H1 (cell line): Measurements from ENCODE around the gene RILPL2. TPM values are rescaled to one million over a fixed set of nuclear protein-coding genes. Genes with fewer than 3 reads are reported as not detected.

Experiments
- CTCF ChIA-PET: fragments of 300-600 bp; sonication (Branson Sonifier 250); formaldehyde crosslinking; loops from one replicate; lab custom pipeline; 2021; ENCODE audit not compliant: partially characterized antibody; lab: Charles Lee
- POLR2A ChIA-PET: fragments of 300-600 bp; sonication (Branson Sonifier 250); formaldehyde crosslinking; loops from one replicate; lab custom pipeline; 2021; ENCODE audit warnings: inconsistent platforms; ENCODE audit not compliant: partially characterized antibody; lab: Charles Lee
- DNase-seq, 2 experiments: peaks; one replicate each; pipeline versions ENCODE4 v3.0.0 to v3.0.0-alpha.2; 2010 to 2022; ENCODE audit warnings: low spot score in 2 of 2, low read depth in 1 of 2, mixed read lengths in 1 of 2
- FAIRE-seq: peaks from 2 replicates; lab custom pipeline; 2011; peaks lifted over from hg19 to GRCh38; lab: Jason Lieb, UNC
- H2AFZ ChIP-seq: 2 replicates; pipeline ENCODE4 v1.8.1; 2012; ENCODE audit warnings: low read length, inconsistent platforms
- H2AK5ac ChIP-seq: 2 replicates; pipeline ENCODE4 v1.6.1; 2013; ENCODE audit warnings: low read depth, low read length
- H2BK120ac ChIP-seq: replicated peaks from 2 replicates; pipeline ENCODE3; 2013; ENCODE audit warnings: low read depth, low read length, inconsistent platforms
- H2BK12ac ChIP-seq: 2 replicates; pipeline ENCODE4 v1.6.1; 2013; ENCODE audit warnings: low read depth, low read length
- H2BK15ac ChIP-seq: 2 replicates; pipeline ENCODE4 v1.6.1; 2013; ENCODE audit warnings: low read length
- H2BK20ac ChIP-seq: 2 replicates; pipeline ENCODE4 v1.6.1; 2013; ENCODE audit warnings: low read length
- H2BK5ac ChIP-seq: 2 replicates; pipeline ENCODE4 v1.6.1; 2013; ENCODE audit warnings: low read depth, low read length
- H3K14ac ChIP-seq: 2 replicates; pipeline ENCODE4 v1.6.1; 2013; ENCODE audit warnings: inconsistent platforms; ENCODE audit not compliant: insufficient read length
- H3K18ac ChIP-seq: 2 replicates; pipeline ENCODE4 v1.6.1; 2013; ENCODE audit warnings: low read length; ENCODE audit errors: extremely low read depth
- H3K23ac ChIP-seq: 2 replicates; pipeline ENCODE4 v1.6.1; 2013; ENCODE audit warnings: inconsistent platforms; ENCODE audit not compliant: insufficient read length
- H3K23me2 ChIP-seq: 2 replicates; pipeline ENCODE4 v1.6.1; 2013; ENCODE audit warnings: low read depth, low read length
- H3K27ac ChIP-seq: 2 replicates; pipeline ENCODE4 v1.6.1; 2011; ENCODE audit warnings: low read depth, low read length, inconsistent platforms
- H3K27me3 ChIP-seq, 4 experiments: replicated peaks in 1 of 4; 1 replicate in 1 of 4; 2 replicates in 3 of 4; pipeline versions ENCODE4 v1.6.1 to v1.8.1; 2011 to 2013; ENCODE audit warnings: low read length in 3 of 4, mild to moderate bottlenecking in 3 of 4, inconsistent platforms in 2 of 4, mixed read lengths in 2 of 4, moderate library complexity in 1 of 4; ENCODE audit not compliant: control insufficient read depth in 3 of 4, insufficient read depth in 3 of 4; ENCODE audit errors: extremely low read depth in 1 of 4
- H3K36me3 ChIP-seq, 4 experiments: 2 replicates each; pipeline versions ENCODE4 v1.6.1 to v1.8.1; 2011 to 2013; ENCODE audit warnings: mild to moderate bottlenecking in 4 of 4, low read length in 3 of 4, moderate library complexity in 2 of 4, control low read depth in 1 of 4, inconsistent platforms in 1 of 4; ENCODE audit not compliant: insufficient read depth in 4 of 4, control insufficient read depth in 2 of 4
- H3K4ac ChIP-seq: replicated peaks from 2 replicates; pipeline ENCODE3; 2013; ENCODE audit warnings: low read length, low read depth, mixed read lengths, inconsistent platforms; ENCODE audit not compliant: insufficient read length
- H3K4me1 ChIP-seq, 4 experiments: replicated peaks in 1 of 4; 1 replicate in 1 of 4; 2 replicates in 3 of 4; pipeline versions ENCODE4 v1.6.1 to v1.8.1; 2011 to 2013; ENCODE audit warnings: low read length in 3 of 4, inconsistent platforms in 2 of 4, mixed read lengths in 1 of 4; ENCODE audit not compliant: insufficient read depth in 4 of 4, control insufficient read depth in 3 of 4
- H3K4me2 ChIP-seq, 2 experiments: 2 replicates each; pipeline versions ENCODE4 v1.6.1 to v1.8.1; 2011 to 2013; ENCODE audit warnings: low read depth in 2 of 2, low read length in 2 of 2, control low read depth in 1 of 2, inconsistent platforms in 1 of 2, mild to moderate bottlenecking in 1 of 2; ENCODE audit not compliant: insufficient read depth in 1 of 2
- H3K4me3 ChIP-seq, 4 experiments: fragments of 200-600, 300-600 bp in 1 of 4; sonication (generic), shearing (Covaris generic), sonication (Bioruptor Twin) in 1 of 4; 2 replicates each; pipeline versions ENCODE4 v1.5.1 to v1.8.1; 2011 to 2016; ENCODE audit warnings: low read length in 4 of 4, low read depth in 3 of 4, control low read depth in 2 of 4, inconsistent platforms in 2 of 4, mild to moderate bottlenecking in 2 of 4, mixed read lengths in 1 of 4, moderate library complexity in 1 of 4; ENCODE audit not compliant: insufficient read depth in 2 of 4; ENCODE audit errors: extremely low read depth in 1 of 4
- H3K56ac ChIP-seq: replicated peaks from 2 replicates; pipeline ENCODE3; 2013; ENCODE audit warnings: low read depth, mild to moderate bottlenecking, mixed read lengths, low read length, inconsistent platforms; ENCODE audit not compliant: insufficient read length
- H3K79me1 ChIP-seq: 2 replicates; pipeline ENCODE4 v1.6.1; 2013; ENCODE audit warnings: low read depth, low read length, control low read depth
- H3K79me2 ChIP-seq, 2 experiments: 2 replicates each; pipeline versions ENCODE4 v1.6.1 to v1.8.1; 2012 to 2013; ENCODE audit warnings: low read length in 2 of 2, mild to moderate bottlenecking in 2 of 2, inconsistent platforms in 1 of 2; ENCODE audit not compliant: insufficient read depth in 2 of 2, control insufficient read depth in 1 of 2
- H3K9ac ChIP-seq, 4 experiments: replicated peaks in 1 of 4; 1 replicate in 1 of 4; 2 replicates in 3 of 4; pipeline versions ENCODE4 v1.6.1 to v1.8.1; 2011 to 2013; ENCODE audit warnings: low read depth in 3 of 4, low read length in 3 of 4, control low read depth in 2 of 4, mild to moderate bottlenecking in 2 of 4, moderate library complexity in 2 of 4, inconsistent platforms in 1 of 4; ENCODE audit errors: extremely low read depth in 1 of 4
- H3K9me3 ChIP-seq, 2 experiments: 2 replicates each; pipeline versions ENCODE4 v1.6.1 to v1.8.1; 2012 to 2013; ENCODE audit warnings: mild to moderate bottlenecking in 2 of 2, moderate library complexity in 2 of 2, control low read depth in 1 of 2, inconsistent platforms in 1 of 2, low read depth in 1 of 2, low read length in 1 of 2, mixed read lengths in 1 of 2; ENCODE audit not compliant: insufficient read depth in 2 of 2
- H4K20me1 ChIP-seq, 2 experiments: replicated peaks in 1 of 2; 2 replicates each; pipeline versions ENCODE3 to v1.8.1; 2011 to 2013; ENCODE audit warnings: inconsistent platforms in 2 of 2, low read length in 2 of 2, mild to moderate bottlenecking in 1 of 2; ENCODE audit not compliant: insufficient read depth in 2 of 2, control insufficient read depth in 1 of 2
- H4K5ac ChIP-seq: 2 replicates; pipeline ENCODE4 v1.6.1; 2013; ENCODE audit warnings: low read length, low read depth, mixed read lengths, inconsistent platforms; ENCODE audit not compliant: insufficient read length
- H4K8ac ChIP-seq: 2 replicates; pipeline ENCODE4 v1.8.0; 2013; ENCODE audit warnings: mild to moderate bottlenecking, moderate library complexity, low read length, inconsistent platforms; ENCODE audit not compliant: insufficient read depth; ENCODE audit errors: extremely low read depth
- H4K91ac ChIP-seq: replicated peaks from 2 replicates; pipeline ENCODE3; 2013; ENCODE audit warnings: low read length, mixed read lengths, inconsistent platforms; ENCODE audit not compliant: insufficient read length
- CEBPB ChIP-seq: IDR thresholded peaks from 2 replicates; pipeline ENCODE4 v1.6.1; 2012; ENCODE audit warnings: low read depth, low read length
- CTBP2 ChIP-seq: IDR thresholded peaks from 2 replicates; pipeline ENCODE4 v1.7.0; 2011; ENCODE audit warnings: borderline replicate concordance, mild to moderate bottlenecking, moderate library complexity, mixed read lengths, low read length; ENCODE audit not compliant: insufficient read depth, insufficient read length
- whole genome bisulfite sequencing, 2 experiments: shearing (Covaris generic) in 1 of 2; methylation state at CpG; one replicate each; pipeline versions ENCODE4 v1.1.6 to v1.1.7; 2013 to 2015; ENCODE audit warnings: low lambda C conversion rate in 2 of 2, mixed read lengths in 2 of 2, inconsistent platforms in 1 of 2, low coverage in 1 of 2, missing lambda C conversion rate in 1 of 2; ENCODE audit not compliant: insufficient replicate concordance in 2 of 2, insufficient coverage in 1 of 2, insufficient read length in 1 of 2; ENCODE audit errors: extremely low coverage in 1 of 2, missing lambda C conversion rate in 1 of 2; 5-methylcytosine and 5-hydroxymethylcytosine counted together
- polyA plus RNA-seq, 7 experiments: library from polyadenylated mRNA; depleted of rRNA in 3 of 7; stranded (reverse) in 5 of 7; unstranded in 2 of 7; fragments of >200 nt in 5 of 7; fragments of 200-250 nt in 2 of 7; gene quantifications; 1 replicate in 5 of 7; 2 replicates in 1 of 7; 4 replicates in 1 of 7; pipeline versions ENCODE4 v1.2.1 to v1.2.3, GENCODE V29; 2011 to 2013; ENCODE audit warnings: missing spikeins in 2 of 7, mixed read lengths in 2 of 7
- total RNA-seq: library from RNA; stranded (reverse); fragmentation: NEBNext Ultra II Directional; extraction: Animal tissue kit (Norgen Biotek cat#: 25700); gene quantifications from 2 replicates; pipeline ENCODE4 v1.2.1, GENCODE V29; 2021

RILPL2 gene
- total and polyA plus RNA-seq, 2 of the 8 experiments (the other 6 are each of a cell fraction or from before 2014, with no cell fraction given) = 0.77 to 1.4 TPM

DNA sequence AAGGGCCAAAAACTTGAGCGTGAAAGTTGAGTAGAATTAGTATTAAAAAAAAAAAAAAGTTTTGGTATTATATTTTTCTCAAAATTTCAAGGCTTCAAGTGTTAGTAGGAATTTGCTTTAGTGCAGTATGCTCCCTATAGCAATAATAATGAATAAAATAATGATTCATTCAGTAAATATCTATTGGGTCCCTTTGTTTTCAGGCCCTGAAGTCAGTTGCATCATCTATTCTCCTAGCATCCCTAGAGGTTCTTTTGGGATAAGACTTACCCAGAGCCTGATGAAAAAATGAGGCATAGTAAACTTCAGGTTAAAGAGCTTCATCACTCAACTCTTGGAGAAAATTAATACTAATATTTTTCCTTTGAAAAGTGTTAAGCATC, 51.5 kb downstream of the RILPL2 start:
- CTCF ChIA-PET = interaction anchor here (0.8 to 0.9 kb wide), 2 partner anchors 20 to 25 kb away, joined by 3 read pairs; no protein-coding TSS in a partner anchor
- no peak overlapping the region for H3K56ac ChIP-seq
- H3K23me2 ChIP-seq = peaks cover 14% of the 10 kb centered on the region
- H4K91ac ChIP-seq = no peak overlapping the region
- H3K27me3 ChIP-seq = peaks cover 1 to 23% (median 20%) of the 10 kb centered on the region in 4 experiments
- no peaks in the 10 kb centered on the region for H3K36me3 ChIP-seq
- H3K9ac ChIP-seq = peak overlapping the region in 3 of 4 experiments; percentile 45 to 64 (median 58); a peak in 3 of 7 replicates
- H3K23ac ChIP-seq = no peak overlapping the region
- no peaks in the 10 kb centered on the region for H3K9me3 ChIP-seq
- H3K4me3 ChIP-seq = peak overlapping the region; percentile 74 to 90 (median 84)
- H3K4me1 ChIP-seq = peaks cover 0 to 6% (median 3%) of the 10 kb centered on the region in 4 experiments; a peak in 4 of 7 replicates
- peak overlapping the region; percentile 83 to 85 for H3K4me2 ChIP-seq
- no peak overlapping the region for H3K27ac ChIP-seq
- H2BK15ac ChIP-seq = no peak overlapping the region
- TF ChIP-seq CTBP2 = no peak
- TF ChIP-seq CEBPB = peak; percentile 77; the same call in 1 of the 2 replicates
- WGBS, 2 experiments = 0% methylated on average over 1 of the region's 1 CpG; no CpG with 5 or more reads in 1 of the 2 experiments
- H3K79me2 ChIP-seq = no peaks in the 10 kb centered on the region; a peak in 1 of 4 replicates
- POLR2A ChIA-PET = interaction anchor here (0.7 to 6.2 kb wide), 9 partner anchors 21 to 842 kb away, joined by 3 to 69 read pairs (median 6); partner anchors contain the start of genes MPHOSPH9, MTRFR, RILPL1 and SBNO1
- no peak overlapping the region for H2BK20ac ChIP-seq
- no peaks in the 10 kb centered on the region; the same call in 1 of the 2 replicates for H3K79me1 ChIP-seq
- no peak overlapping the region for H2BK12ac ChIP-seq
- H2BK5ac ChIP-seq = no peak overlapping the region
- H3K18ac ChIP-seq = no peak overlapping the region
- H4K5ac ChIP-seq = no peak overlapping the region
- peaks cover 7 to 12% of the 10 kb centered on the region in 2 experiments for H4K20me1 ChIP-seq
- H3K4ac ChIP-seq = no peak overlapping the region
- H2AFZ ChIP-seq = no peak overlapping the region
- FAIRE-seq (no peak), DNase-seq (no peak)
- no peak overlapping the region for H4K8ac ChIP-seq
- H3K14ac ChIP-seq = no peak overlapping the region
- H2BK120ac ChIP-seq = no peak overlapping the region
- no peak overlapping the region for H2AK5ac ChIP-seq
